Measurements from ENCODE around the gene MIS18A. TPM values are rescaled to one million over a fixed set of nuclear protein-coding genes. Genes with fewer than 3 reads are reported as not detected.
"Not testable (repeated sequence)": the region's sequence is repeated elsewhere in the genome, so short reads cannot be mapped to it uniquely, and the experiment has no call there.

The MIS18A gene
- total RNA-seq, 1 experiment from 2014 or later = 27.5 TPM

DNA sequence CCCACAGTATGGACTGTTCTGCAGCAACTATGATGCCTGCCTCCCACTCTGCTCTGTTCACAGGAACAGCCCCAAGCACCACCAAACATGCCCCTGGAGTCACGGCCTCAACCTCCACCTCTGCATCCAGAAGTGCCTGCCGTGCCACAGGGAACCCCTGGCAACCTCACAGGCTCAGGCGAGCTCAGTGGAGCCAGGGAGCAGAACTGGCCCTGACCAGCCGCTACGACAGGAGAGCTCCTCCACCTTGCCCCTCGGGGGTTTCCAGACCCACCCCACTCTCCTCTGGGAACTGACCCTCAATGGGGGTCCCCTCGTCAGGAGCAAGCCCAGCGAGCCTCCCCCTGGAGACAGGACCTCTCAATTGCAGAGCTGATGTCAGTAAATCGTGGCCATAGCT, 32.8 kb upstream of the MIS18A start:
- Mint-ChIP-seq H3K4me3 (ENCODE audit: unreplicated experiment) (no peak overlapping the region), H3K4me1 (ENCODE audit: low read depth, unreplicated experiment) (no peaks in the 10 kb centered on the region), H3K9me3 (ENCODE audit: unreplicated experiment) (no peaks in the 10 kb centered on the region), H3K27ac (ENCODE audit: unreplicated experiment) (no peak overlapping the region), H3K27me3 (ENCODE audit: insufficient read depth, unreplicated experiment) (no peaks in the 10 kb centered on the region), H3K36me3 (ENCODE audit: insufficient read depth, unreplicated experiment) (peaks cover 36% of the 10 kb centered on the region)
- POLR2A ChIA-PET = no interaction called here
- no peak for TF ChIP-seq CTCF (IDR thresholded peaks at IDR 0.05; ENCODE audit: insufficient read depth in 1 of 2, low read depth in 1 of 2, low read length in 1 of 2, severe bottlenecking in 1 of 2, unreplicated experiment in 1 of 2)
- intact Hi-C loops (cut with micrococcal nuclease; ENCODE audit: unreplicated experiment) = no loop called here
- Histone ChIP-seq H3K36me3 (ENCODE audit: control insufficient read depth, insufficient read depth, low read length) (no peaks in the 10 kb centered on the region), H3K4me3 (ENCODE audit: low read depth, low read length) (no peak overlapping the region), H3K27me3 (replicated peaks; ENCODE audit: control insufficient read depth, insufficient read depth, low read length) (no peaks in the 10 kb centered on the region), H3K4me1 (no peaks in the 10 kb centered on the region), H3K9me3 (no peaks in the 10 kb centered on the region)
- no peak for DNase-seq
- BruUV-seq (replicated peaks) = no TSS peak
- CTCF ChIA-PET = interaction anchor here (0.6 kb wide), 1 partner anchor 90 kb away, joined by 7 read pairs; no protein-coding TSS in a partner anchor

DNA sequence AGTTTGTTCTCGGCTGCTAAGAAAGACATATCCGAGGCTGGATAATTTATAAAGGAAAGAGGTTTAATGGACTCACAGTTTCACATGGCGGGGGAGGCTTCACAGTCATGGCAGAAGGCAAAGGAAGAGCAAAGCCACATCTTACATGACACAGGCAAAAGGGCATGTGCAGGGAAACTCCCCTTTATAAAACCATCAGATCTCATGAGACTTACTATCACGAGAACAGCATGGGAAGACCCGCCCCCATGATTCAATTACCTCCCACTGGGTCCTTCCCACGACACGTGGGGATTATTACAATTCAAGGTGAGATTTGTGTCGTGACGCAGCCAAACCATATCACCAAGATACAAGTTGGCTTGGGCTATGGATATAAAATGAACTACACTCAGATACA, 32.1 kb upstream of the MIS18A start:
- H3K9me3 Mint-ChIP-seq (ENCODE audit: unreplicated experiment); H3K4me1 Mint-ChIP-seq (ENCODE audit: low read depth, unreplicated experiment); H3K4me3 Mint-ChIP-seq (ENCODE audit: unreplicated experiment); BruUV-seq (replicated peaks); H3K27ac Mint-ChIP-seq (ENCODE audit: unreplicated experiment); H3K9me3 ChIP-seq; intact Hi-C loops (cut with micrococcal nuclease; ENCODE audit: unreplicated experiment); H3K27me3 Mint-ChIP-seq (ENCODE audit: insufficient read depth, unreplicated experiment); POLR2A ChIA-PET; H3K4me1 ChIP-seq; H3K36me3 ChIP-seq (ENCODE audit: control insufficient read depth, insufficient read depth, low read length); CTCF ChIA-PET; H3K4me3 ChIP-seq (ENCODE audit: low read depth, low read length); H3K27me3 ChIP-seq (replicated peaks; ENCODE audit: control insufficient read depth, insufficient read depth, low read length); DNase-seq: not testable (repeated sequence)
- H3K36me3 Mint-ChIP-seq (ENCODE audit: insufficient read depth, unreplicated experiment) = peaks cover 43% of the 10 kb centered on the region

DNA sequence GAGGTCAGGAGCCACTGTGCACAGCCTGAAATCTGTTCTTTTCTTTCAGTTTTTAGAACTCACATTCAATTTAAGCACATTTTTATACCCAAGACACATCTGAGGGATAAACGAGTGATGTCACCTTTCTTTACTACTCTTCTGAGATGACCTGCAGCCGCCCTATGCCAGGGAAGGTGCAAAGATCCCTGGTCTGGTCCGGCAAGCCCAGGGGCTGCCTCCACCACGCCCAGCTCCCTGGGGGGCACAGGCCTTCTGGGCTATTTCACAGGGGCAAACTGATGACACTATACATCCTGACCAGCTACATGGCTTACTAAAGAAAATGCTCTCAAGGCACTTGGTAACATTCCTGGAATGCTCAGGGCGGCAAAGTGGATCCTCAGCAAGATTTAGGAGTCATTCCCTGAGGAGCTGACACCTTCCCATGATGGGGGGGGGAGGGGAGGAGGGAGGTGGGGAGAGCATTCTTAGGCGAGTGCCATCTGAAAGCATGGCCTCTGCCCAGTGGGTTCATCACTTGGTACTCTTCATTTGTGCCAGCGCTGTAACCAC, 31.1 kb upstream of the MIS18A start:
- H3K36me3 ChIP-seq (ENCODE audit: control insufficient read depth, insufficient read depth, low read length) = no peaks in the 10 kb centered on the region
- H3K4me1 ChIP-seq = no peaks in the 10 kb centered on the region
- H3K27me3 ChIP-seq (replicated peaks; ENCODE audit: control insufficient read depth, insufficient read depth, low read length) = no peaks in the 10 kb centered on the region
- CTCF ChIA-PET = no interaction called here
- TF ChIP-seq CTCF (IDR thresholded peaks at IDR 0.05; ENCODE audit: insufficient read depth in 1 of 2, low read depth in 1 of 2, low read length in 1 of 2, severe bottlenecking in 1 of 2, unreplicated experiment in 1 of 2) = no peak
- BruUV-seq (replicated peaks) = no TSS peak
- H3K9me3 ChIP-seq = no peaks in the 10 kb centered on the region
- H3K4me1 Mint-ChIP-seq (ENCODE audit: low read depth, unreplicated experiment) = no peaks in the 10 kb centered on the region
- H3K9me3 Mint-ChIP-seq (ENCODE audit: unreplicated experiment) = no peaks in the 10 kb centered on the region
- H3K27ac Mint-ChIP-seq (ENCODE audit: unreplicated experiment) = no peak overlapping the region
- H3K27me3 Mint-ChIP-seq (ENCODE audit: insufficient read depth, unreplicated experiment) = no peaks in the 10 kb centered on the region
- no peak overlapping the region for H3K4me3 ChIP-seq (ENCODE audit: low read depth, low read length)
- peaks cover 51% of the 10 kb centered on the region for H3K36me3 Mint-ChIP-seq (ENCODE audit: insufficient read depth, unreplicated experiment)
- H3K4me3 Mint-ChIP-seq (ENCODE audit: unreplicated experiment) = no peak overlapping the region
- intact Hi-C loops (cut with micrococcal nuclease; ENCODE audit: unreplicated experiment) = no loop called here
- POLR2A ChIA-PET = no interaction called here
- no peak for DNase-seq

DNA sequence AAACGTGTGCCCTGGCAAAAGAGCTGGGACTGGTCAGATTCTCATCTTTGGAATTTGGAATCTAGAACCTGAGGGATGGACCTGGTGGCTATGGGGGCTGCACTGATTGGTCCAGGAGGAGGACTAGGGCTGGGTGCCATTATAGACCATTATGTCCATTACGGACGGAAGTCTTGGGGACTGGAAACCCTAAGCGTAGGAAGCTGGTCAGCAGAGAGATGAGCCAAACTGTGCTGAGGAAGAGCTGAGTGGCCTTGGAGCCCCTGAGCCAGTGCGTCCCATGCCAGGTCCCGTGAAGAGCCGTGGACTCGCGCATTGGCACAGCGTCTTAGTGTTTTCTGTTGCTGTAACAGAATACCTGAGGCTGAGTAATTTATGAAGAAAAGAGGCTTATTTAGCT, 29.8 kb upstream of the MIS18A start:
- ChIA-PET POLR2A (interaction anchor here (0.6 kb wide), 1 partner anchor 1714 kb away, joined by 3 read pairs; no protein-coding TSS in a partner anchor), CTCF (no interaction called here)
- H3K36me3 Mint-ChIP-seq (ENCODE audit: insufficient read depth, unreplicated experiment) = peaks cover 42% of the 10 kb centered on the region
- TF ChIP-seq CTCF (IDR thresholded peaks at IDR 0.05; ENCODE audit: insufficient read depth in 1 of 2, low read depth in 1 of 2, low read length in 1 of 2, severe bottlenecking in 1 of 2, unreplicated experiment in 1 of 2) = no peak
- no peak overlapping the region for H3K4me3 Mint-ChIP-seq (ENCODE audit: unreplicated experiment)
- H3K9me3 ChIP-seq = no peaks in the 10 kb centered on the region
- no peaks in the 10 kb centered on the region for H3K9me3 Mint-ChIP-seq (ENCODE audit: unreplicated experiment)
- intact Hi-C loops (cut with micrococcal nuclease; ENCODE audit: unreplicated experiment) = no loop called here
- no peak overlapping the region for H3K27ac Mint-ChIP-seq (ENCODE audit: unreplicated experiment)
- no peaks in the 10 kb centered on the region for H3K4me1 Mint-ChIP-seq (ENCODE audit: low read depth, unreplicated experiment)
- H3K36me3 ChIP-seq (ENCODE audit: control insufficient read depth, insufficient read depth, low read length) = no peaks in the 10 kb centered on the region
- H3K27me3 ChIP-seq (replicated peaks; ENCODE audit: control insufficient read depth, insufficient read depth, low read length) = no peaks in the 10 kb centered on the region
- H3K4me3 ChIP-seq (ENCODE audit: low read depth, low read length) = no peak overlapping the region
- no peak for DNase-seq
- BruUV-seq (replicated peaks) = no TSS peak
- no peaks in the 10 kb centered on the region for H3K27me3 Mint-ChIP-seq (ENCODE audit: insufficient read depth, unreplicated experiment)
- H3K4me1 ChIP-seq = no peaks in the 10 kb centered on the region

All from Caco-2 (cell line).